ENCODE measurements around the gene TRANK1. TPM values are rescaled to one million over a fixed set of nuclear protein-coding genes. Genes with fewer than 3 reads are reported as not detected.

The TRANK1 gene
- total RNA-seq, 4 donors from 2014 or later, result 7.3 to 9.6 (median 8.2) TPM

DNA sequence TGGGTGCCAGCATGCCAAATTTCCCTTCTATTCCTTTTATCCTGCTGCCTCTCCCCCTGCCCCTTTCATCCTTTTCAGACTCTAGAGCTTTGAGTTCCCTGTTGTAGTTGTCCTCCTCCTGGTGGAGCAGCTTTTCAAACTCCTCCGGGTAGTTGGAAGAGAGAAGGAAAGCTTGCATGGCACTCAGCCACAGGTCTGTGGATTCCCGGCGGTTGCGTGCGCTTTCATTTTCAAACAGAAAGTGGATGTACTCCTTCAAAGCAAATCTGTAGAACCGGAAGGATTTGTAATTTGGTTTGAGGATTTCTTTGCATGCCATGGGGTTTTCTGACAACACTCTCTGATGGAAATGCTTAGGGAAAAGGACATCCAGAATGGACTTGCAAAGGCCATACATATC is 112.4 kb downstream of the TRANK1 start:
- WGBS, result 90% methylated on average over 6 of the region's 6 CpGs
- intact Hi-C loops (cut with DNase I), result no loop called here
- H3K27me3 ChIP-seq, result no peaks in the 10 kb centered on the region
- no peak overlapping the region for H3K27ac ChIP-seq (replicated peaks in 1 of 4)
- H3K4me3 ChIP-seq, result no peak overlapping the region
- no peaks in the 10 kb centered on the region for H3K4me1 ChIP-seq
- DNase-seq (ENCODE audit: extremely low spot score), result no peak
- TF ChIP-seq POLR2A (IDR thresholded peaks at IDR 0.05; ENCODE audit: low read depth), result no peak
- TF ChIP-seq EP300 (IDR thresholded peaks at IDR 0.05), result no peak
- TF ChIP-seq, protein P1, sequence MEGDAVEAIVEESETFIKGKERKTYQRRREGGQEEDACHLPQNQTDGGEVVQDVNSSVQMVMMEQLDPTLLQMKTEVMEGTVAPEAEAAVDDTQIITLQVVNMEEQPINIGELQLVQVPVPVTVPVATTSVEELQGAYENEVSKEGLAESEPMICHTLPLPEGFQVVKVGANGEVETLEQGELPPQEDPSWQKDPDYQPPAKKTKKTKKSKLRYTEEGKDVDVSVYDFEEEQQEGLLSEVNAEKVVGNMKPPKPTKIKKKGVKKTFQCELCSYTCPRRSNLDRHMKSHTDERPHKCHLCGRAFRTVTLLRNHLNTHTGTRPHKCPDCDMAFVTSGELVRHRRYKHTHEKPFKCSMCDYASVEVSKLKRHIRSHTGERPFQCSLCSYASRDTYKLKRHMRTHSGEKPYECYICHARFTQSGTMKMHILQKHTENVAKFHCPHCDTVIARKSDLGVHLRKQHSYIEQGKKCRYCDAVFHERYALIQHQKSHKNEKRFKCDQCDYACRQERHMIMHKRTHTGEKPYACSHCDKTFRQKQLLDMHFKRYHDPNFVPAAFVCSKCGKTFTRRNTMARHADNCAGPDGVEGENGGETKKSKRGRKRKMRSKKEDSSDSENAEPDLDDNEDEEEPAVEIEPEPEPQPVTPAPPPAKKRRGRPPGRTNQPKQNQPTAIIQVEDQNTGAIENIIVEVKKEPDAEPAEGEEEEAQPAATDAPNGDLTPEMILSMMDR (IDR thresholded peaks at IDR 0.05), result no peak
- no peak for TF ChIP-seq POLR2AphosphoS5 (IDR thresholded peaks at IDR 0.05)
- no peaks in the 10 kb centered on the region for H3K9me3 ChIP-seq
- peaks cover 19 to 82% (median 39%) of the 10 kb centered on the region in 4 donors for H3K36me3 ChIP-seq

DNA sequence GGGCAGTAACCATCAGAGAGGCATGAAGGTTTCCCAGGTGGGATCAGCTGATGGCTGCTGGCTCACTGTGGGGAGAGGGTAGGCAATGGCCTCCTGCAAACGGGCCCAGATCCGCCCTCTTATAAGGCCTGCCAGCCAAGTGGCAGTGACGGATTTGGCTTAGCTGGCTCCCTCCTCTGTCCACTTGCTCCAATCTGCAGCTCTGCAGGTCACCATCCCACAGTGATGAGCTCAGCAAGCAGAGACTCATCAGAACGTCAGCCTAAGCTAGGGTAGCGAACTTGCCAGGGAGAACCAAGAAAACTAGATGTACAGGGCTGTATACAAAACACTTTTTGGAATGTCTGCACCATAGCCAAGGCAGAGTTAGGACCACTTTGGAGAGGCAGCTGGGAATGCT is 117.7 kb downstream of the TRANK1 start:
- DNase-seq (ENCODE audit: extremely low spot score), result no peak
- WGBS, result 44% methylated on average over 2 of the region's 5 CpGs
- Histone ChIP-seq H3K27ac (replicated peaks in 1 of 4) (no peak overlapping the region), H3K4me3 (no peak overlapping the region), H3K36me3 (peaks cover 4 to 67% (median 27%) of the 10 kb centered on the region in 4 donors), H3K9me3 (no peaks in the 10 kb centered on the region), H3K27me3 (no peaks in the 10 kb centered on the region), H3K4me1 (no peaks in the 10 kb centered on the region)
- intact Hi-C loops (cut with DNase I), result no loop called here
- no peak for TF ChIP-seq POLR2A (IDR thresholded peaks at IDR 0.05; ENCODE audit: low read depth)
- TF ChIP-seq EP300 (IDR thresholded peaks at IDR 0.05), result no peak
- TF ChIP-seq, protein P1 (IDR thresholded peaks at IDR 0.05), result no peak
- TF ChIP-seq POLR2AphosphoS5 (IDR thresholded peaks at IDR 0.05), result no peak

DNA sequence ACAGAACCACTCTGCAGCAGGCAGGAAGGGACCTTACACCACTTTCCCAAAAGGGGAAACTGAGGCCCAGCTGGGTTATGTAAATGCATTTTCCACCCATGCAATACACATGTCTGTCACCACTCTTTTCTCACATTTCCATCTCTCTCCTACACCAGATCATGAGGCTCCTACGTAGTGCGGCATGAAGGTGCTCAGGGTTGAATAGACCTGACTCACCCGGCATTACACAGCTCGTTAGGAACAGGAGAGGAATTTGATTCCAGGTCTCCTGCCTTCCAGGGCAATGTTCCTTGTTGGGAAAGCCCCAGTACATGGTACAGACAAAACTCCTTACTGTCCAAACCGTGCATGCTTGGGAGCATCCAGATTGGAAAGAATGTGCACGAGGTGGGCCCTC is 118.6 kb downstream of the TRANK1 start:
- Histone ChIP-seq H3K36me3 (peaks cover 4 to 58% (median 22%) of the 10 kb centered on the region in 4 donors), H3K27me3 (no peaks in the 10 kb centered on the region), H3K9me3 (no peaks in the 10 kb centered on the region), H3K4me1 (no peaks in the 10 kb centered on the region), H3K4me3 (no peak overlapping the region), H3K27ac (replicated peaks in 1 of 4) (no peak overlapping the region)
- no peak for DNase-seq (ENCODE audit: extremely low spot score)
- intact Hi-C loops (cut with DNase I), result no loop called here
- TF ChIP-seq POLR2AphosphoS5 (IDR thresholded peaks at IDR 0.05) (no peak), EP300 (IDR thresholded peaks at IDR 0.05) (no peak), POLR2A (IDR thresholded peaks at IDR 0.05; ENCODE audit: low read depth) (no peak)
- TF ChIP-seq, protein P1 (IDR thresholded peaks at IDR 0.05), result no peak
- 90% methylated on average over 6 of the region's 6 CpGs for WGBS

DNA sequence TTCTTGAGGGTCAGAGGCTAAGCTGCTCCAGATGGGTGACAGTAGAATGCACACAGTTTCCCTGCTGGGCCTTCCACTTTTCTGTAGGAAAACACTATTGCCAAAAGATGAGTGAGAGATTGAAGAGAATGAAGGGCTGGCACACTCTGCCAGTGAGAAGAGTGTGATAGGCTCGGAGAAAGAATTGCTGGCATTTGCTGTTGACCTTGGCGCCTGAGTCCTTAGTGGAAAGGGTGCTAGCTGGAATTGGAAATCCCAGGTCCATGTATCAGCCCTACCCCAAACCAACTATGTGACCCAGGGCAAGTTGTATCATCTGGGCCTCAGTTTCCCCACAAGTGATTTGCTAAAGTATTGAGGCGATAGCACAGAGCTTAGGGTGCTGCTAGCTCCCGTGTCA is 120.4 kb downstream of the TRANK1 start:
- DNase-seq (ENCODE audit: extremely low spot score), result no peak
- TF ChIP-seq, protein P1 (IDR thresholded peaks at IDR 0.05), result no peak
- TF ChIP-seq POLR2A (IDR thresholded peaks at IDR 0.05; ENCODE audit: low read depth) (no peak), POLR2AphosphoS5 (IDR thresholded peaks at IDR 0.05) (no peak), EP300 (IDR thresholded peaks at IDR 0.05) (no peak)
- Histone ChIP-seq H3K4me3 (no peak overlapping the region), H3K9me3 (no peaks in the 10 kb centered on the region), H3K36me3 (peaks cover 4 to 46% (median 19%) of the 10 kb centered on the region in 4 donors), H3K27me3 (no peaks in the 10 kb centered on the region), H3K4me1 (no peaks in the 10 kb centered on the region), H3K27ac (replicated peaks in 1 of 4) (no peak overlapping the region)
- WGBS, result 97% methylated on average over 4 of the region's 4 CpGs
- intact Hi-C loops (cut with DNase I), result no loop called here

DNA sequence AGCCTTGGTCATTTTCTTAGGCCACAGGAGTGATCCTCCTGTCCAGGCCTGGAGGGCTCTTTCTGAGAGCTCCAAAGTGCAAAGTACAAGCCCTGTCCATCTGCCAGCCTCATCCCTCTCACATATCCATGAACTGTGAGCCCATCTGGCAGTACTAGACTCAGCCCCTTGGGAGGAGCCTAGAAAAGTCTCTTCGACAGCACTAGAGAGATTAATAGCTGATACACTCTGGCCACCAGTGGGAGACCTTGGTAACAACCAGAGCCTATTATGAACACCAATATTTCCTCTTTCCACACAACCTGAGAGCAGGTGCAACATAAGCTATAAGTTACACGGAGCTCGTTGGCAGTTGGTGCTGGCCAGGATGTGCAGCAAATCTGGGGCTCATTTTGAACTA is 121.0 kb downstream of the TRANK1 start:
- DNase-seq (ENCODE audit: extremely low spot score), result no peak
- intact Hi-C loops (cut with DNase I), result no loop called here
- no CpG with 5 or more reads among the region's 3 CpGs for WGBS

More for the DNA sequence above, 121.0 kb downstream of the TRANK1 start:
- no peaks in the 10 kb centered on the region for H3K4me1 ChIP-seq
- H3K9me3 ChIP-seq, result no peaks in the 10 kb centered on the region
- no peak overlapping the region for H3K4me3 ChIP-seq
- no peaks in the 10 kb centered on the region for H3K27me3 ChIP-seq
- TF ChIP-seq POLR2AphosphoS5 (IDR thresholded peaks at IDR 0.05), result no peak
- peaks cover 4 to 41% (median 16%) of the 10 kb centered on the region in 4 donors for H3K36me3 ChIP-seq
- no peak overlapping the region for H3K27ac ChIP-seq (replicated peaks in 1 of 4)

All from esophagus muscularis mucosa (tissue), 4 donors.